ENCODE data around the gene ARHGAP40.

ARHGAP40 gene

DNA sequence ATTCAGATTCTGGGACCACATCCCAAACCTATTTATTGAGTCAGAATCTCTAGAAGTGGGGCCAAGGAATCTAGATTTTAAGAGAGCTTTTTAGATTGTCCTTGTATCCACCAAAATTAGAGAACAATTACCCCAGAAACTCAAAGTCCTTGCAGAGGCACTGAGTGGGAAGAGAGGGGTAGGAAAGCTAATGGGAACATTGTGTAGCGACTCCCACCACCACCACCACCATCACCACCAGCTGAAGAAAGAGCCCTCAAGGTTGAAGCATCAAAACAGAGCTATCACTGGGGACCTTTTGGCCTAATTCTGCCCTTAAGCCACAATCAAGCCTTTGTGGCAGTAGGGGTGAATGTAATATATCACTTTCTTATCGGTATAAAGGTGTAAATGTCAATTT, 83.7 kb downstream of the ARHGAP40 start:
- no peak for DNase-seq (ENCODE audit: low spot score)

DNA sequence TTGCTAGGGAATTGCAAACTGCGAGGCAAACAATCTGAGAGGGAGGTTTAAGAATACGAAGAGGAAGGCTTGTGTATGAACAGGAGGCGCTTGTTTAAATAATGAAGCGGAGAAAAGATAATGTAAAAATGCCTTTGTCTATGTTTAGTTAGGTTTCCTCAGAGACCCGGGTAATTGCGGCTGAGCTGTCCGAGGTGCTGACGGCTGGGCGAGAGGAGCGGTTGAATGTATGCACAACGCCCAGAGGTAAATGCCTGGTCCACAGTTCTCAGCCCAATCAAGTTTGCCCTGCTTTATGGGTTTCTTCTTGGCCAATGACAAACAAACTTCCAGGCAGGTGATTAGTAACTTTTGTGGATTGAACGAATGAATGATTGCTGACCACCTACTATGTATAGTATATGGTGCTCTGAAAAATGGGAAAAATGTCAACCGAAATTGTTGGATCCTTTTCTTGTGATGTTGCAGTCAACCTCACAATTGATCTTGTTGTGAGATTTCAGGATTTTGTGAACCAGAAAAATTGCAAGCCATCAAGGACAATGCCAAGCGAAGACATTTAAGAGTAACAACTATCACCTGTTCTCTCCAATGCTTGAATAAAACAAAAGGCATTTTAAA, 84.4 kb downstream of the ARHGAP40 start:
- DNase-seq (ENCODE audit: low spot score): peak; percentile 23

DNA sequence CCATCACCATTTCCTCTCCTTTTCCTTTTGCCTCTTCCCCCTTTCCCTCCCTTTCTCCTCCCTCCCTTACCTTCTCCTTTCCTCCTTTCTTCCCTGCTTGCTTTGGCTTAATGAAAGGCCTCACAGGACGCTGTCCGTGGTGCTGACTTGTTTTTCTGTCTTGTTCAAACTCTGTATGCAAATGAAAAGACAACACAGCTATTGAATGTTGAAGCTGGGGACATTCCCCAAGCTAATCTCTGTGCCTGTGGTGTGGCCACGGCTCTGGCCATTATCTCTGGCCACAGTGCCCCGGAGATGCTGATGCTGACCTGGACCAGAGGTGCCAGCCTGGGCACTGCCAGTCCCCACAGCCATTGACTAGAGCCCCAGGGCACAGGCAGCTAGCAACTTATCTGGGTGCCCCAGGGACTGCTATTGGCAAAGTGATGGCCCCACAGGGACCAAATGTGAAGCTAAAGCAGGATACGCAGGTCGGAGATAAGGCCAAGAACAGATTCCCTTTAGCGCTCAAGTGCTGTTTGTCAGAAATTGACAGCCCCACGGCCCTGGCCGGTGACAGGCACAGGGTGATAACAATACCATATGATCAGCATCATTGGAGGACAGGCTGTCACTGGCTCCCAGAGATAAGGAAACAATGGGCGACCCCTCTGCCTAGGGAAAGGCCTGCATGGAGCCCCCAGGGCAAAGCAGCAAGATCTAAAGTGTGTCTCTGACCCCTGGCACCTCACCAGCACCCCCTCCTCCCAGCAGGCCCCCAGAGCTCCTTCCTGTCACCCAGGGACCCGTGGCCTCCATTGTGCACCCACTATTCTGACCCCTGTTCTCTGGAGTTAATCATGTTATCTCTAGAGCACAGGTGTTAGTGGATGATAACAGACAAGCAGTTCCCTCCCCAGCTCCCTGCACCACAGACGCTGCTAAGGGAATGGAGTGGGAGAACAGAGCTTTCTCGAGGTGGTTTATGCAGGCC, 91.1 kb downstream of the ARHGAP40 start:
- peak; percentile 41 for DNase-seq (ENCODE audit: low spot score)

DNA sequence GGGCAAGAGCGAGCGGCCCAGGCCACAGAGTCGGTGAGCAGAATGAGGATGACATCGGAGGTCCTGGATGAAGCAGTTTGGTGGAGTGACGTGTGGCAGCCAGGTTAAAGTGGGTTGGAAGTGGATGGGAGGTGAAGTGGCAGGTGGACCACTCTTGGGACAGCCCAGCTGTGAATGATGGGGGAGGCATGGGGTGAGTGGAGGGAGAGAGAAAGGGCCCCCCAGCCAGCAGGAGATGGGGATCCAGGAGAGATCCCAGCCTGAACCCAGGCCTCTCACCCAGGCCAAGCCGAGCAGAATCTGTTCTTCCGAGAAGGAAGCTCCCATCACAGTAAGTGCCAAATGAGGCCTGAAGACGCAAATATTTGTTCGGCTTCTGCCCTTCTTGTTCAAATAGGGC, 95.7 kb downstream of the ARHGAP40 start:
- DNase-seq (ENCODE audit: low spot score): no peak

DNA sequence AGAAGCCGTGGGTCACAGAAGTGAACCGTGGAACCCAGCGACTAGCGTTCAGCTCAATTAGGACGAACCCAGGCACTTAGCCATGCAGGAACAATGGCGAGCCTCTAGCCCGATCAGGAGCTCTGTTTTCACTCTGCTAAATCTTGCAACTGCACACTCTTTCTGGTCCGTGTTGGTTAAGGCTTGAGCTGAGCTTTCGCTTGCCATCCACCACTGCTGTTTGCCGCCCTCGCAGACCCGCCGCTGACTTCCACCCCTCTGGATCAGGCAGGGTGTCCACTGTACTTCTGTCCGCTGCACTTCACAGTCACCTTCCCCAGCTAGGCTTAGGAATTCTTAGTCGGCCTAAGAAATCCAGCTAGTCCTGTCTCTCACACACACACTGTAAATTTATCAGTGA, 96.9 kb downstream of the ARHGAP40 start:
- DNase-seq (ENCODE audit: low spot score): no peak

DNA sequence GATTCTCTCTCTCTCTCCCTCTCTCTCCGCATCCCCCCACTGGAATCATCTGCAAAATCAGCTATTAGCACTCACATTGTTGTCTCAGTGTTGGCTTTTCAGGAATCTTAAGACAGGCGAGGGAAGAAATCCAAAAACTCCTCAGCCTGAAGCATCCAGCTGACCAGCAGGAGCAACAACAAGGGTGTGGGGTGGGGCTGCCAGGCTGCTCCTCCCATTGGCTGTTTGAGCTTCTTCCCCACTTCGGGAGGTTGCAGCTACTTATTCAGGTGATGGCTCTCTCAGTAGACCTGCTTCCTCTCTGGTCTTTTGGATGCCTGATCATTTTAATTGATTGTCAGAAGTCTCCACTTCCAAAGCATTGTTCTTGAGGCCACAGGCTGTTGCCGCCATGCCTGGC, 98.5 kb downstream of the ARHGAP40 start:
- DNase-seq (ENCODE audit: low spot score): no peak
